ENCODE results near the gene STOX2.

STOX2 gene, protein sequence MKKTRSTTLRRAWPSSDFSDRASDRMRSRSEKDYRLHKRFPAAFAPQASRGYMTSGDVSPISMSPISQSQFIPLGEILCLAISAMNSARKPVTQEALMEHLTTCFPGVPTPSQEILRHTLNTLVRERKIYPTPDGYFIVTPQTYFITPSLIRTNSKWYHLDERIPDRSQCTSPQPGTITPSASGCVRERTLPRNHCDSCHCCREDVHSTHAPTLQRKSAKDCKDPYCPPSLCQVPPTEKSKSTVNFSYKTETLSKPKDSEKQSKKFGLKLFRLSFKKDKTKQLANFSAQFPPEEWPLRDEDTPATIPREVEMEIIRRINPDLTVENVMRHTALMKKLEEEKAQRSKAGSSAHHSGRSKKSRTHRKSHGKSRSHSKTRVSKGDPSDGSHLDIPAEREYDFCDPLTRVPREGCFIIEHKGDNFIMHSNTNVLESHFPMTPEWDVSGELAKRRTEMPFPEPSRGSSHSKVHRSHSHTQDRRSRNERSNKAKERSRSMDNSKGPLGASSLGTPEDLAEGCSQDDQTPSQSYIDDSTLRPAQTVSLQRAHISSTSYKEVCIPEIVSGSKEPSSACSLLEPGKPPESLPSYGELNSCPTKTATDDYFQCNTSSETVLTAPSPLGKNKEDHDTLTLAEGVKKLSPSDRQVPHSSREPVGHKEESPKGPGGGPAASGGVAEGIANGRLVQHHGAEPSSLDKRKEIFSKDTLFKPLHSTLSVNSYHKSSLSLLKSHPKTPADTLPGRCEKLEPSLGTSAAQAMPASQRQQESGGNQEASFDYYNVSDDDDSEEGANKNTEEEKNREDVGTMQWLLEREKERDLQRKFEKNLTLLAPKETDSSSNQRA (N-terminal part only)

DNA sequence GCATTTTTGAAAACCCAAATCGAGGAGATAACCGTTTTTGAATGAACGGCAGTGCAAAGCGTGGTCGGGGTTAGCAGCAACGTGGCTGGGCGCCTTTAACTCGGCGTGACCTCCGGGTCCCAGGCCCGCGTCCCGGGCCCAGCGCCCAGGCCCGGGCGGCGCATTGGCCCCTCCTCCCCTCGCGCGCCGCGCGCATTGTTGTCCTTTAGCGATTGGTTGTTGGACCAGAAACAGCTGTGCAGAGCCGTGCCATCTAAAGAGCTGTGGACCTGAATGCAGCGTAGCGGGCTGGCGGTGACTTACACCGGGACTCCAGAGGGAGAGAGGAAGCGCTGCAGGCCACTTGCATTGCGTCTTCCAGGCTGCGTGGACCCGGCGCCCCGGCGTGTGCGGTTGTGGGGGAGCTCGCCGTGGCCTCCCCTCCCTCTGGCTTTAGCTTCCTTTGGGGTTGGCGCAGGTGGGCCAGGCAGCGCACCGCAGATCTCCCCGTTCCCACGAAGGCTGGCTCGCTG lies at the start of gene STOX2:
STOX2 (plus strand) TSS at position 227 of the 512 bp plus-strand sequence. CDS start 1,484 bp downstream, outside the sequence.
- peaks cover 60% of the 10 kb centered on the region for H3K27me3 Mint-ChIP-seq
- H3K36me3 Mint-ChIP-seq (ENCODE audit: low read depth), result no peaks in the 10 kb centered on the region
- H3K9me3 Mint-ChIP-seq, result peaks cover 2% of the 10 kb centered on the region
- peaks cover 2% of the 10 kb centered on the region for H3K4me1 Mint-ChIP-seq
- DNase-seq, result peak; percentile 18
- H3K4me3 Mint-ChIP-seq, result no peak within 1 kb of the TSS
- no peak within 1 kb of the TSS for H3K27ac Mint-ChIP-seq
- peak; percentile 35 for ATAC-seq

GRCh38 chr4:183855323-183856190 lies 49.5 kb upstream of the STOX2 start:
- peaks cover 14% of the 10 kb centered on the region for H3K27me3 Mint-ChIP-seq
- H3K4me3 Mint-ChIP-seq, result no peak overlapping the region
- no peaks in the 10 kb centered on the region for H3K9me3 Mint-ChIP-seq
- H3K36me3 Mint-ChIP-seq (ENCODE audit: low read depth), result no peaks in the 10 kb centered on the region
- ATAC-seq, result no peak
- DNase-seq, result no peak
- no peaks in the 10 kb centered on the region for H3K4me1 Mint-ChIP-seq
- no peak overlapping the region for H3K27ac Mint-ChIP-seq

DNA sequence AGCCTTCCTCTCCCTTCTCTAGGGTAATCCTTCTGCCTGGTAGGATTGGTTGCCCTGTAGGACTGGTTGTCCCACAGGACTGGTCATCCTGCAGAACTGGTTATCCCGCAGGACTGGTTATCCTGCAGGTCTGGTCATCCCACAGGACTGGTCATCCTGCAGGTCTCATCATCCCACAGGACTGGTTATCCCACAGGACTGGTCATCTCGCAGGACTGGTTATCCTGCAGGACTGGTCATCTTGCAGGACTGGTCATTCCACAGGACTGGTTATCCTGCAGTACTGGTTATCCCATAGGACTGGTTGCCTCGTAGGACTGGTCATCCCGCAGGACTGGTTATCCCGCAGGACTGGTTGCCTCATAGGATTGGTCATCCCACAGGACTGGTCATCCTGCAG lies 48.1 kb upstream of the STOX2 start:
- H3K27ac Mint-ChIP-seq, result no peak overlapping the region
- H3K4me1 Mint-ChIP-seq, result no peaks in the 10 kb centered on the region
- no peak overlapping the region for H3K4me3 Mint-ChIP-seq
- peaks cover 13% of the 10 kb centered on the region for H3K27me3 Mint-ChIP-seq
- ATAC-seq, result no peak
- H3K9me3 Mint-ChIP-seq, result no peaks in the 10 kb centered on the region
- no peak for DNase-seq
- no peaks in the 10 kb centered on the region for H3K36me3 Mint-ChIP-seq (ENCODE audit: low read depth)

GRCh38 chr4:183858011-183858615 lies 47.0 kb upstream of the STOX2 start:
- Mint-ChIP-seq H3K27me3 (peaks cover 13% of the 10 kb centered on the region), H3K4me1 (no peaks in the 10 kb centered on the region), H3K9me3 (no peaks in the 10 kb centered on the region), H3K4me3 (no peak overlapping the region), H3K27ac (no peak overlapping the region), H3K36me3 (ENCODE audit: low read depth) (no peaks in the 10 kb centered on the region)
- no peak for DNase-seq
- ATAC-seq, result no peak

GRCh38 chr4:183860119-183860518 lies 45.0 kb upstream of the STOX2 start:
- no peak overlapping the region for H3K27ac Mint-ChIP-seq
- H3K36me3 Mint-ChIP-seq (ENCODE audit: low read depth), result no peaks in the 10 kb centered on the region
- H3K27me3 Mint-ChIP-seq, result peaks cover 17% of the 10 kb centered on the region
- H3K4me1 Mint-ChIP-seq, result no peaks in the 10 kb centered on the region
- no peak for ATAC-seq
- DNase-seq, result no peak
- H3K4me3 Mint-ChIP-seq, result no peak overlapping the region
- no peaks in the 10 kb centered on the region for H3K9me3 Mint-ChIP-seq

DNA sequence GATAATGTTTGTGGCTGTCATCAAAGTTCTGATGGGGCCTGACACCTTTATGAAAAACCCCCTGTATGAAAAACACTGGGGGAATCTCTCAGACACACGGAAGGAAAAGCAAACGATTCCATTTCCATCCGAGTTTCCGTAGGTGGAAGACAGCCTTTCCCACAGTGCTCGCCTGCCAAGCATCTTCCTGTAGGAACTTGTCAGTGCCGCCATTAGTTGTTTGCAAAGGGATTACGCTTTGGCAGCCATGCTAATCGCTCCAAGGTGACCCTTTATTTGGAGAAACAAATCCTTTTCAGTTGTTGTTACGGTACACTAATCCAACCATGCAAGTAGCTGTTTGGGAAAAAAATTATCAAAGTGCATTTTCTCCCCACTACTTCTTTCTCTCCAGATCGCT lies 44.4 kb upstream of the STOX2 start:
- Mint-ChIP-seq H3K4me3 (no peak overlapping the region), H3K4me1 (no peaks in the 10 kb centered on the region), H3K27me3 (peaks cover 15% of the 10 kb centered on the region), H3K27ac (no peak overlapping the region), H3K36me3 (ENCODE audit: low read depth) (no peaks in the 10 kb centered on the region), H3K9me3 (no peaks in the 10 kb centered on the region)
- DNase-seq (no peak), ATAC-seq (no peak)

DNA sequence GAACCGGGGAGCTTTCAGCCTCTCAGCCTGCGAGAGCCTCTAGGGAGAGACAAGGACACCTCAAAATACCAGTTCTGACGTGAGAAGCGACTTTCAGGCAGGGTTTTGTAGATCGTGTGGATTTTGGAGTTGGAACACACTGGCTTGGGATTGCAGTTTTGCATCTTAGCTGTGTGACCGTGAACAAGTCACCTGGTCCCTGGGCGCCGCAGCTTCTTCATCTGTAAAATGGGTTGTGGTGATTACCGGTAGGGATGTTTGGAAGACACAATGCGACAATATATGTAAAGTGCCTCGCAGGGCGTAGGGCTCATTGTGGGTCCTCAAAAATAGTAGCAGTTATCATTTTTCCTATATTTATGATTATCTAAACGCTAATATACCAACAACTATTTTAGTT lies 43.7 kb upstream of the STOX2 start:
- no peaks in the 10 kb centered on the region for H3K36me3 Mint-ChIP-seq (ENCODE audit: low read depth)
- H3K9me3 Mint-ChIP-seq, result no peaks in the 10 kb centered on the region
- H3K4me1 Mint-ChIP-seq, result no peaks in the 10 kb centered on the region
- DNase-seq (no peak), ATAC-seq (no peak)
- H3K4me3 Mint-ChIP-seq, result no peak overlapping the region
- H3K27ac Mint-ChIP-seq, result no peak overlapping the region
- H3K27me3 Mint-ChIP-seq, result peaks cover 15% of the 10 kb centered on the region

DNA sequence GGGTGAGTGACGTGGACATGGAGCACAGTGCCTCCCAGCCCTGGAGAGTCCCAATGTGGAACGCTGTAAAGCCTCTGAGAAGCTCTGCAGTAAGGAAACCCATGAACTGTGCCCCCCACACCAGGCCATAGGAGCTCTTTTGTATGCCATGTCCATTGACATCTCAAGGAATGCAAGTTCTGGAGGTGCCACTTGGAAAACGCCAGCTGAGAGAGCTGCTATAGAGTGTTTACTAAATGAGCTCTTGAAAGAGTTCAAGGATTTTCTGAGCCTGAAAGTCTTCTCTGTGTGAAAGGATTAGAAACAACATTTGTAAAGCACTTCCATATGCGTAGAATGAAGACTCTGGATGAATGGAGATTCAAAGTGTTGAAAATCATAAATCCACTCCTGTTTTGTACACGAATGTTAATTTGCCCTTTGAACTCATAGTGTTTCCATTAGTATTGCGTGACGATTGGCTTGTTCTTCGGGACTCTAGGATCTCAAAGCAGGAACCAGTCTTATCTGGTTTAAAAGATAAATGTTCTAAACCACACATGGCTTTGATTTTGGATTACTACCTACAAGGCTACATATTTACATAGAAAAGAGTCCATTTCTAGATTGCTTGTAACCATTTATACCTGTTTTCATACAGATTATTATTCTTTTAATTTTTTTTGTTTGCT lies 41.8 kb upstream of the STOX2 start:
- Mint-ChIP-seq H3K4me1 (no peaks in the 10 kb centered on the region), H3K9me3 (no peaks in the 10 kb centered on the region), H3K27ac (no peak overlapping the region), H3K36me3 (ENCODE audit: low read depth) (no peaks in the 10 kb centered on the region), H3K4me3 (no peak overlapping the region), H3K27me3 (peaks cover 8% of the 10 kb centered on the region)
- ATAC-seq (no peak), DNase-seq (no peak)

DNA sequence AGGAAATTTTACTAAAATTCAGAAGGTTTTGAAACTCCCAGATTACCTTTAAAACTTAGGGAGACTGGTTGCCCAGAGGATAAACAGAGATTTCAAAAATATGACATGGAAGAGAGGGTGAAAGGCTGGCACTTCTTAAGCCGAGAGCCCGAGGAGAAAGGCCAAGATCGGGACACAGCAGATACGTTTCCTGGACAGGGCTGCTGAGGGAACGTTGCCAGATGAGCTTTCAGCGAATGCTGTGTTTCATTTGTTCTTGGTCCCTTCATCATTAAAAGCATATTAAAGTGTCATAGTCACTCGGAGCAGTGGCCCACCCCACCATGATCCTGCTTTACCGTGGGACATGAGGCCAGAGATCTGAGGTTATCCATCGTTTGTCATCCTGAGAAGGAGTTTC lies 37.9 kb upstream of the STOX2 start:
- no peaks in the 10 kb centered on the region for H3K36me3 Mint-ChIP-seq (ENCODE audit: low read depth)
- H3K4me3 Mint-ChIP-seq, result no peak overlapping the region
- no peaks in the 10 kb centered on the region for H3K9me3 Mint-ChIP-seq
- H3K27me3 Mint-ChIP-seq, result peaks cover 5% of the 10 kb centered on the region
- H3K27ac Mint-ChIP-seq, result no peak overlapping the region
- H3K4me1 Mint-ChIP-seq, result no peaks in the 10 kb centered on the region
- ATAC-seq (no peak), DNase-seq (no peak)

GRCh38 chr4:183870997-183871396 lies 34.1 kb upstream of the STOX2 start:
- Mint-ChIP-seq H3K36me3 (ENCODE audit: low read depth) (no peaks in the 10 kb centered on the region), H3K27me3 (no peaks in the 10 kb centered on the region), H3K4me1 (no peaks in the 10 kb centered on the region), H3K9me3 (no peaks in the 10 kb centered on the region), H3K4me3 (no peak overlapping the region), H3K27ac (no peak overlapping the region)
- DNase-seq, result no peak
- no peak for ATAC-seq

- Mint-ChIP-seq H3K27me3 (no peaks in the 10 kb centered on the region), H3K9me3 (no peaks in the 10 kb centered on the region), H3K36me3 (ENCODE audit: low read depth) (no peaks in the 10 kb centered on the region), H3K4me3 (no peak overlapping the region), H3K27ac (no peak overlapping the region), H3K4me1 (no peaks in the 10 kb centered on the region)
- ATAC-seq (no peak), DNase-seq (no peak)
These were observed 33.5 kb upstream of the STOX2 start for GRCh38 chr4:183871581-183871980.

DNA sequence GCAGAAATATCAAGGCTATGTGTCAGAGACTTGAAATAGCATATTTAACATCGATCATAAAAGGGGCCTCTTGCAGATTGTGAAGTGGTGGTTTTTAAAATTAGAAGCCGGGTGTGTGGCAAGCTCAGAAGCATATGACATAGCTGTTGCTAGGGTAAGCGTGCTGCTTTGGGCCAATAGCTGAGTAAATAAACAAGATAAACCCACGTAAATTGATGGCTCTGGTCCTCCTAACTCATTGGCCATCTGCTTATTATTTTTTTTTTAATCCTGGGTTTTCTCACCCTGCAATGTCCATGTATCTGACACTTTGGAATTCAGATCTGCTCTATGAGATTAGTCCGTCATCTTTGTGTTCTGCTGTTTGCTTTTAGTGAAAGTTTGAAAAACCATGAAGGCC lies 32.6 kb upstream of the STOX2 start:
- Mint-ChIP-seq H3K9me3 (no peaks in the 10 kb centered on the region), H3K4me1 (no peaks in the 10 kb centered on the region), H3K4me3 (no peak overlapping the region)

GRCh38 chr4:183873409-183874185 lies 31.5 kb upstream of the STOX2 start:
- Mint-ChIP-seq H3K36me3 (ENCODE audit: low read depth) (no peaks in the 10 kb centered on the region), H3K4me3 (no peak overlapping the region), H3K9me3 (no peaks in the 10 kb centered on the region), H3K27me3 (no peaks in the 10 kb centered on the region), H3K4me1 (no peaks in the 10 kb centered on the region), H3K27ac (no peak overlapping the region)
- DNase-seq (no peak), ATAC-seq (no peak)

More for the DNA sequence above, 32.6 kb upstream of the STOX2 start:
- H3K27ac Mint-ChIP-seq, result no peak overlapping the region
- no peak for DNase-seq
- no peak for ATAC-seq
- no peaks in the 10 kb centered on the region for H3K27me3 Mint-ChIP-seq
- no peaks in the 10 kb centered on the region for H3K36me3 Mint-ChIP-seq (ENCODE audit: low read depth)

Measured in activated naive CD8-positive, alpha-beta T cell treated with anti-CD3 and anti-CD28 coated beads, Interleukin-2, amount 50 U/mL, for 24 hours (primary cell).